H9 (cell line): ENCODE measurements around the gene NKIRAS2. TPM values are rescaled to one million over a fixed set of nuclear protein-coding genes. Genes with fewer than 3 reads are reported as not detected.

Experiments used
- DNase-seq: peaks from one replicate; pipeline ENCODE4 v3.0.0-alpha.2; 2017
- H2AFZ ChIP-seq: one replicate; pipeline ENCODE4 v1.6.1; 2013; ENCODE audit warnings: mild to moderate bottlenecking, low read length, control low read depth, moderate library complexity
- H2AK5ac ChIP-seq: 2 replicates; pipeline ENCODE4 v1.6.1; 2013; ENCODE audit warnings: low read length, control low read depth, mixed read lengths; ENCODE audit not compliant: insufficient read length
- H2BK120ac ChIP-seq: one replicate; pipeline ENCODE4 v1.6.1; 2013; ENCODE audit warnings: low read depth, mild to moderate bottlenecking, low read length, control low read depth, inconsistent platforms; ENCODE audit not compliant: poor library complexity, severe bottlenecking
- H2BK12ac ChIP-seq: 2 replicates; pipeline ENCODE4 v1.6.1; 2013; ENCODE audit warnings: low read length, control low read depth, mixed read lengths, low read depth; ENCODE audit not compliant: insufficient read length
- H2BK15ac ChIP-seq: 2 replicates; pipeline ENCODE4 v1.6.1; 2013; ENCODE audit warnings: low read depth, low read length, control low read depth
- H2BK20ac ChIP-seq: one replicate; pipeline ENCODE4 v1.6.1; 2013; ENCODE audit warnings: low read depth, mild to moderate bottlenecking, low read length, control low read depth, inconsistent platforms; ENCODE audit not compliant: poor library complexity, severe bottlenecking
- H2BK5ac ChIP-seq: 2 replicates; pipeline ENCODE4 v1.6.1; 2013; ENCODE audit warnings: low read length, control low read depth, mixed read lengths; ENCODE audit not compliant: insufficient read length
- H3K14ac ChIP-seq: 2 replicates; pipeline ENCODE4 v1.6.1; 2013; ENCODE audit warnings: low read length, control low read depth; ENCODE audit not compliant: insufficient read depth
- H3K18ac ChIP-seq: 2 replicates; pipeline ENCODE4 v1.6.1; 2013; ENCODE audit warnings: low read depth, mild to moderate bottlenecking, mixed read lengths, low read length, control low read depth; ENCODE audit not compliant: insufficient read length
- H3K23ac ChIP-seq: 2 replicates; pipeline ENCODE4 v1.6.1; 2013; ENCODE audit warnings: low read length, control low read depth, mixed read lengths, low read depth; ENCODE audit not compliant: insufficient read length
- H3K23me2 ChIP-seq: 2 replicates; pipeline ENCODE4 v1.6.1; 2013; ENCODE audit warnings: low read depth, mild to moderate bottlenecking, mixed read lengths, low read length, control low read depth; ENCODE audit not compliant: insufficient read length, poor library complexity, severe bottlenecking
- H3K27ac ChIP-seq: 2 replicates; pipeline ENCODE4 v1.5.1; 2013; ENCODE audit warnings: low read length, control low read depth, mixed read lengths, low read depth; ENCODE audit not compliant: insufficient read length
- H3K27me3 ChIP-seq: 2 replicates; pipeline ENCODE4 v1.6.1; 2013; ENCODE audit warnings: low read length, control low read depth, inconsistent platforms; ENCODE audit not compliant: insufficient read depth
- H3K4ac ChIP-seq: 2 replicates; pipeline ENCODE4 v1.6.1; 2013; ENCODE audit warnings: low read depth, mild to moderate bottlenecking, control low read depth, inconsistent platforms, low read length, moderate library complexity
- H3K4me1 ChIP-seq: 2 replicates; pipeline ENCODE4 v1.6.1; 2013; ENCODE audit warnings: low read length, control low read depth, inconsistent platforms; ENCODE audit not compliant: insufficient read depth
- H3K4me2 ChIP-seq: 2 replicates; pipeline ENCODE4 v1.6.1; 2013; ENCODE audit warnings: low read length, control low read depth, mixed read lengths; ENCODE audit not compliant: insufficient read length, insufficient read depth
- H3K56ac ChIP-seq: 2 replicates; pipeline ENCODE4 v1.6.1; 2013; ENCODE audit warnings: low read depth, mild to moderate bottlenecking, mixed read lengths, low read length, control low read depth; ENCODE audit not compliant: insufficient read length
- H3K79me1 ChIP-seq: 2 replicates; pipeline ENCODE4 v1.6.1; 2013; ENCODE audit warnings: low read depth, mild to moderate bottlenecking, moderate library complexity, low read length, control low read depth, inconsistent platforms; ENCODE audit not compliant: insufficient read depth, poor library complexity, severe bottlenecking
- H3K79me2 ChIP-seq: 2 replicates; pipeline ENCODE4 v1.6.1; 2013; ENCODE audit warnings: low read length, control low read depth, inconsistent platforms; ENCODE audit not compliant: insufficient read depth
- H3K9ac ChIP-seq: 2 replicates; pipeline ENCODE4 v1.6.1; 2013; ENCODE audit warnings: low read length, control low read depth, mixed read lengths; ENCODE audit not compliant: insufficient read length; ENCODE audit errors: extremely low read depth
- H3K9me3 ChIP-seq: one replicate; pipeline ENCODE4 v1.6.1; 2013; ENCODE audit warnings: low read depth, low read length, inconsistent platforms; ENCODE audit not compliant: control insufficient read depth
- H3T11ph ChIP-seq: one replicate; pipeline ENCODE4 v1.6.1; 2013; ENCODE audit warnings: mild to moderate bottlenecking, low read length, control low read depth, inconsistent platforms
- H4K20me1 ChIP-seq: one replicate; pipeline ENCODE4 v1.6.1; 2013; ENCODE audit not compliant: control insufficient read depth, insufficient read length, insufficient read depth
- H4K5ac ChIP-seq: 2 replicates; pipeline ENCODE4 v1.6.1; 2013; ENCODE audit warnings: low read depth, mild to moderate bottlenecking, mixed read lengths, low read length, control low read depth; ENCODE audit not compliant: insufficient read length
- H4K8ac ChIP-seq: replicated peaks from 2 replicates; pipeline ENCODE4 v1.6.1; 2013; ENCODE audit warnings: low read length, control low read depth, mixed read lengths, low read depth; ENCODE audit not compliant: insufficient read length
- H4K91ac ChIP-seq: 2 replicates; pipeline ENCODE4 v1.6.1; 2013; ENCODE audit warnings: low read depth, mild to moderate bottlenecking, moderate library complexity, mixed read lengths, low read length, control low read depth; ENCODE audit not compliant: insufficient read length
- H3K27ac Mint-ChIP-seq, 3 experiments: 2 replicates in 2 of 3; 3 replicates in 1 of 3; pipeline ENCODE4 v1.8.0; 2020 to 2021; ENCODE audit warnings: mixed read lengths in 3 of 3, mild to moderate bottlenecking in 1 of 3, moderate library complexity in 1 of 3
- H3K27me3 Mint-ChIP-seq: 2 replicates; pipeline ENCODE4 v1.8.0; 2021; ENCODE audit warnings: low read depth, mild to moderate bottlenecking, moderate library complexity, mixed read lengths
- H3K36me3 Mint-ChIP-seq, 3 experiments: 2 replicates in 2 of 3; 3 replicates in 1 of 3; pipeline ENCODE4 v1.8.0; 2020 to 2021; ENCODE audit warnings: low read depth in 3 of 3, mixed read lengths in 3 of 3; ENCODE audit not compliant: insufficient read depth in 1 of 3
- H3K4me1 Mint-ChIP-seq, 2 experiments: 2 replicates each; pipeline ENCODE4 v1.8.0; 2020; ENCODE audit warnings: mixed read lengths in 2 of 2
- H3K4me3 Mint-ChIP-seq, 2 experiments: 2 replicates in 1 of 2; 3 replicates in 1 of 2; pipeline ENCODE4 v1.8.0; 2020 to 2021; ENCODE audit warnings: mild to moderate bottlenecking in 2 of 2, mixed read lengths in 2 of 2, moderate library complexity in 1 of 2
- H3K9me3 Mint-ChIP-seq, 2 experiments: 2 replicates in 1 of 2; 3 replicates in 1 of 2; pipeline ENCODE4 v1.8.0; 2020; ENCODE audit warnings: mild to moderate bottlenecking in 2 of 2, mixed read lengths in 2 of 2, moderate library complexity in 1 of 2
- WGBS: extraction: QIAGEN DNeasy Blood & Tissue Kit; methylation state at CpG from one replicate; pipeline ENCODE4 v1.1.7; 2013; ENCODE audit warnings: missing lambda C conversion rate, low lambda C conversion rate, mixed read lengths; ENCODE audit not compliant: insufficient read length; ENCODE audit errors: extremely low coverage; 5-methylcytosine and 5-hydroxymethylcytosine counted together
- total RNA-seq: library from RNA; stranded (reverse); gene quantifications from 2 replicates; pipeline ENCODE4 v1.2.1, GENCODE V29; 2021
- TF ChIP-seq, protein P1 (sequence below): fragments of 200-600 bp; sonication (generic); conservative IDR thresholded peaks from 3 replicates; pipeline ENCODE4 v1.8.0; 2021; ENCODE audit warnings: antibody characterized with exemption, mild to moderate bottlenecking

The NKIRAS2 gene
- total RNA-seq, 1 experiment from 2014 or later, result 37.1 TPM

DNA sequence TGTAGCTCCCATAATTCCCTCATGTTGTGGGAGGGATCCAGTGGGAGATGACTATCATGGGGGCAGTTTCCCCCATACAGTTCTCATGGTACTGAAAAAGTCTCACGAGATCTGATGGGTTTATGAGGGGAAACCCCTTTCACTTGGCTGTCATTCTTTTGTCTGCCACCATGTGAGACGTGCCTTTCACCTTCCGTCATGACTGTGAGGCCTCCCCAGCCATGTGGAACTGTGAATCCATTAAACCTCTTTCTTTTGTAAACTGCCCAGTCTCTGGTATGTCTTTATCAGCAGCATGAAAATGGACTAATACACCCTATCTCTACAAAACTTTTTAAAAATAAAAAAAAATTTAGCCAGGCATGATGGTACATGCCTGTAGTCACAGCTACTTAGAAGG lies 36.7 kb downstream of the NKIRAS2 start:
- H3K56ac ChIP-seq, result no peak overlapping the region
- no peak overlapping the region for H3K23ac ChIP-seq
- no peak overlapping the region for H4K91ac ChIP-seq
- H3K9me3 ChIP-seq, result no peaks in the 10 kb centered on the region
- no CpG with 5 or more reads among the region's 3 CpGs for WGBS
- H3K14ac ChIP-seq, result no peak overlapping the region
- H3K27ac Mint-ChIP-seq, result no peak overlapping the region
- H3K79me1 ChIP-seq, result no peaks in the 10 kb centered on the region
- no peak overlapping the region for H4K5ac ChIP-seq
- no peak overlapping the region for H3K4ac ChIP-seq
- H3K27me3 Mint-ChIP-seq, result peaks cover 18% of the 10 kb centered on the region
- H4K20me1 ChIP-seq, result no peaks in the 10 kb centered on the region
- no peak overlapping the region for H4K8ac ChIP-seq
- H3K36me3 Mint-ChIP-seq, result no peaks in the 10 kb centered on the region
- no peak overlapping the region for H3K9ac ChIP-seq
- H3K79me2 ChIP-seq, result no peaks in the 10 kb centered on the region
- H3K4me1 Mint-ChIP-seq, result peaks cover 33 to 58% of the 10 kb centered on the region in 2 experiments
- peaks cover 2% of the 10 kb centered on the region; the same call in 1 of the 2 replicates for H3K4me1 ChIP-seq
- no peak overlapping the region for H2BK20ac ChIP-seq
- H2AFZ ChIP-seq, result no peak overlapping the region
- H2BK120ac ChIP-seq, result no peak overlapping the region
- no peak overlapping the region for H3K27ac ChIP-seq
- DNase-seq, result no peak
- H3K9me3 Mint-ChIP-seq, result no peaks in the 10 kb centered on the region; a peak in 1 of 5 replicates
- no peak overlapping the region for H2BK5ac ChIP-seq
- H2BK12ac ChIP-seq, result no peak overlapping the region
- H3K27me3 ChIP-seq, result no peaks in the 10 kb centered on the region
- no peaks in the 10 kb centered on the region for H3K23me2 ChIP-seq
- no peak overlapping the region for H3K18ac ChIP-seq
- no peak overlapping the region for H3K4me3 Mint-ChIP-seq
- TF ChIP-seq, protein P1, sequence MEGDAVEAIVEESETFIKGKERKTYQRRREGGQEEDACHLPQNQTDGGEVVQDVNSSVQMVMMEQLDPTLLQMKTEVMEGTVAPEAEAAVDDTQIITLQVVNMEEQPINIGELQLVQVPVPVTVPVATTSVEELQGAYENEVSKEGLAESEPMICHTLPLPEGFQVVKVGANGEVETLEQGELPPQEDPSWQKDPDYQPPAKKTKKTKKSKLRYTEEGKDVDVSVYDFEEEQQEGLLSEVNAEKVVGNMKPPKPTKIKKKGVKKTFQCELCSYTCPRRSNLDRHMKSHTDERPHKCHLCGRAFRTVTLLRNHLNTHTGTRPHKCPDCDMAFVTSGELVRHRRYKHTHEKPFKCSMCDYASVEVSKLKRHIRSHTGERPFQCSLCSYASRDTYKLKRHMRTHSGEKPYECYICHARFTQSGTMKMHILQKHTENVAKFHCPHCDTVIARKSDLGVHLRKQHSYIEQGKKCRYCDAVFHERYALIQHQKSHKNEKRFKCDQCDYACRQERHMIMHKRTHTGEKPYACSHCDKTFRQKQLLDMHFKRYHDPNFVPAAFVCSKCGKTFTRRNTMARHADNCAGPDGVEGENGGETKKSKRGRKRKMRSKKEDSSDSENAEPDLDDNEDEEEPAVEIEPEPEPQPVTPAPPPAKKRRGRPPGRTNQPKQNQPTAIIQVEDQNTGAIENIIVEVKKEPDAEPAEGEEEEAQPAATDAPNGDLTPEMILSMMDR, result no peak
- no peak overlapping the region for H2BK15ac ChIP-seq
- H3T11ph ChIP-seq, result no peak overlapping the region
- no peak overlapping the region for H2AK5ac ChIP-seq
- H3K4me2 ChIP-seq, result no peak overlapping the region
